HG02588 (cell line): ENCODE data around the gene EDEM3.
A peak's percentile ranks its signal among the peaks of the same experiment; 100 is the strongest.
"Not testable (repeated sequence)": the region's sequence is repeated elsewhere in the genome, so short reads cannot be mapped to it uniquely, and the experiment has no call there.

Experiments
- ATAC-seq: cut with Tn5 transposase; IDR thresholded peaks from one replicate; pipeline ENCODE4 v1.9.1; 2021; ENCODE audit warnings: mild to moderate bottlenecking, moderate library complexity; ENCODE audit not compliant: unreplicated experiment

Gene EDEM3

DNA sequence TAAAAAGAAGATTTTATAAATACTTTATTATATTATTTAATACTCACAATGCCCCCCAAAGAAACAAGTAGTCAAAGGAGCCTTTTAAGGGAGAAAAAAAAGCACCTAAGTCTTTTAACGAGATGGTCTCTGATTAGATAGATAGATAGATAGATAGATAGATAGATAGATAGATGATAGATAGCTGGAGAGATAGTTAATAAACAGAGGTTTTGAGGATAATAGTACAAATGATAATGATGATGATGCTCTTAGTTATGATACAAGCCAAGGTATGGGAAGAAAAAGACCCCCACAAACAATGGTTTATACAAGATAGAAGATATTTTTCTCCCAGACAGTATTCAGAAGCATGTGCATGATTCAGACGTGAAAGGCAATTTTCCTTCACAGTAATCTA is 14.6 kb upstream of the EDEM3 start:
- no peak for ATAC-seq

DNA sequence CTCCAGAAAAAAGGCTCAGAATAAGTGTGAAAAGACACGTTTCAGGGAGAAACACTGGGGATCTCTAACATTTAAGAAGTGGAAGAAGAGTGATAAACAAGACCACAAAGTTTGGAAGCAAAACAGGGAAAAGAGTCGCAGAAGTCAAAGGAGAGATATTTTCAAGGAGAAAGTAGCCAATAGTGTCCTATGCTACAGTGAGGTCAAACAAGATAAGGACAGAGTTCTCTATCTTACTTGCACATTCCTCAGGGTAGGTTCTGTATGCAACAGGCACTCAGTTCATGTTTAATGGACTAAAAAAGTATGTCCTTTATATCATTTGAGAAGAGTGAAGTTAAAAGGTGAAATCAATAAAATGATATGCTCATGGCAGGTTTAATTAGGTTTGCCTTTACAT is 13.8 kb upstream of the EDEM3 start:
- no peak for ATAC-seq

DNA sequence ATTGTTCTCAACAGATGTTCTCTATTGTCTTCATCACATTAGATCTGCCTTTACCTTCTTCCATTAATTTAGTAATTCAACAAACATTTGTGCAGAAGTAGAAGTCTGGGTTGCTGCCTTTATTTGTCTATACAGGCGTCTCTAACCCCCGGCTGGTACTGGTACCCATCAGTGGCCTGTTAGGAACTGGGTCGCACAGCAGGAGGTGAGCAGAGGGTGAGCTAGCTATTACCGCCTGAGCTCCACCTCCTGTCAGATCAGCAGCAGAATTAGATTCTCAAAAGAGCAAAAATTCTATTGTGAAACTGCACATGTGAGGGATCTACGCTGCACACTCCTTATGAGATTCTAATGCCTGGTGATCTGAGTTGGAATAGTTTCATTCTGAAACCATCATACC is 12.9 kb upstream of the EDEM3 start:
- no peak for ATAC-seq

DNA sequence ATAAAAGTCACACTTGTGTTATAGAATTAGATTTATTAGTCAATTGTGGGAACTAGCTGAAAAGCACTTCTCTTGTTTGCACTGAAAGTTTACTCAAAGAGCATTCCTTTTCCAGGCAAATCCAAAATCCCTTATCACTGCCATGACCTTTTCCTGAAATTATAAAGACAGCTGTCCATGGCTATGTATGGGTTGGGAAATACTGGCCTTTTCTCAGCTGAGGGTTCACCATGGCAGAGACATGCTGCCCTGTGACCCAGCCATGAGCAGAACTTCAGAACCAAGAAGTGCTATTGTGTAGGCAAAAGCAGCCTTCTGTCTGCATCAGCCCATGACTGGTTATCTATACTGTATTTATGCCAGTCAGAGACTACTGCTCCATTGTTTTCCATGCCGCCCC is 9.8 kb upstream of the EDEM3 start:
- no peak for ATAC-seq

DNA sequence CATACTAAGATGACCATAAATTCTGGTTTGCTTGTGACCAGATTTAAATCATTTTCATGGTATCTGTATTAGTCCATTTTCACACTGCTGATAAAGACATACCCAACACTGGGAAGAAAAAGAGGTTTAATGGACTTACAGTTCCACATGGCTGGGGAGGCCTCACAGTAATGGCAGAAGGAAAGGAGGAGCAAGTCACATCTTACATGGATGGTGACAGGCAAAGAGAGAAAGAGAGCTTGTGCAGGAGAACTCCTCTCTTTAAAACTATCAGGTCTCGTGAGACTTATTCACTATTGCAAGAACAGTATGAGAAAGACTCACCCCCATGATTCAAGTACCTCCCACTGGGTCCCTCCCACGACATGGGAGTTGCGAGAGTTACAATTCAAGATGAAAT is 8.9 kb upstream of the EDEM3 start:
- ATAC-seq: not testable (repeated sequence)

DNA sequence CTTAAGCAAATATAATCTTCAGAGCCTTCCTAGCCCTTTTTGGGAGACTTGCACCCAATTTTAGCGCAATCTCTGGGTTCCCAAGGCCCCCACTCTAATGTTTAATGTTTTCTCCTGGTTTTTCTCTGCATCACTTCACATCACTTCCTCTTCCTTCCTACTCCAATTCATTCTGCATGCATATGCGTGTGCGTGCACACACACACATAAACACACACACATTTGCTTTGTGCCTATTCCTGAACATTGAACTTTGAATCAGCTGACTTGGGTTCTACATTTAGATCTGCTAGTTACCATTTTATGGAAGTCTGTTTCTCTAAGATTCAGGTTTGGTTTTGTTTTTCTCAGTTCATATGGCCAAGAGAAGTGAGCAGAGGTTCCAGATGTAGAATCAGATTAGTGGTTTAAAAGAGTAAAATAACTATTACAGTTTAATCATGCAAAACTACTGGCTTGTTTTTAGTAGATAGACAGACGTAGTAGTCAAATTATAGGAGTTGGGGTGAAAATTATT is 7.4 kb upstream of the EDEM3 start:
- ATAC-seq: no peak

DNA sequence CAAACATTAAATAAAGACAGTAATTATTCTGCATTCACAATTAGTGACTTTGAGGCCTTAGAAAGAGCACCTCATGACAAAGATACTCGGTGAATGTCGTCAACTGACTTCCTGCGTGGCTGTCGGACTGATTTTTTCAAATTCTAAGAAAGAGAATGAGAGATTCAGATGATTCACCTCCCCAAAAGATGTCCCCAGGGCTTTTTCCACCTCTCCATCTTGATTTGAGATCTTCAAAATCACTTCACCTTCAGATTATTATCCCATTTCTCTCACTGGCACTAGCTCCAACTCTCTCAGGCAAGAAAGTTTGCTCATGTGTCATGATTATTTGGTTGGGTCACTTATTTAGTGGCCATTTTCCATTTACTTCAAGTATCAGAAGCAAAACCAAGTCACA is 5.0 kb upstream of the EDEM3 start:
- ATAC-seq: no peak

DNA sequence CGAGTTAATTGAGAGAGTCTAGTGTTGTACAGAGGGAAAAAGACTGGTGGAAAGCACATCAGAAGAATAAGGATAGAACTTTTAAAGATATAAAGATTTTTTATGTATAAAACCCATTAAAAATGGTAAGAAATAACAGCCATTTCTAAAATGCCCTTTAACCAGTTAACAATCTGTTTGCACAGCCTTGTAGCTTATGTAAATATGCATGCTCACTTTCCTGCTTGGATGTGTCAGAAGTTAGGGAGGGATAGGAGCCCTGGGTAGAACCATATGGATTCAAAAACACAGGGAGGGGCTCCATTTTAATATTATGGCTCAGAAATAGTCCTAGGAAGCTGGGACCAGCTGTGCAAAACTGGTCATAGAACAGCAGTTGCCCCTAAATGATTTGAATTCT is 4.5 kb upstream of the EDEM3 start:
- ATAC-seq: no peak

DNA sequence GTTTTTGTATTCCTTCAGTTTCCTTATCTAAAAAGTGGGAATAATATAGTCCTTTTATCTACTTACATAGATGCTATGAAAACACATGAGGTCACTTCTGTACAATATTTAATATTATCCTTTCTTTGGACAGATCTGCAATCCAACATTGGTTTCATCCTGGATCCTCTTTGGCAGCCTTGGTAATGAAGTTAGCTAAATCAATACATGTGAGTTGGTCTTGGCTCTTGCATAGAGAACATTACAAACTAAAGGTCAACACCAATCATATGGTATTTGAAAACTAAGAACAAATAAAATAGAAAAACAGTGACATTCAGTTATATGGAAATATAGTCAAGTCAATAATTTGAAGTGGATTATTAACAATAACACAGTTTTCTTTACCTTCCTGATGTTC is 3.2 kb upstream of the EDEM3 start:
- ATAC-seq: no peak

DNA sequence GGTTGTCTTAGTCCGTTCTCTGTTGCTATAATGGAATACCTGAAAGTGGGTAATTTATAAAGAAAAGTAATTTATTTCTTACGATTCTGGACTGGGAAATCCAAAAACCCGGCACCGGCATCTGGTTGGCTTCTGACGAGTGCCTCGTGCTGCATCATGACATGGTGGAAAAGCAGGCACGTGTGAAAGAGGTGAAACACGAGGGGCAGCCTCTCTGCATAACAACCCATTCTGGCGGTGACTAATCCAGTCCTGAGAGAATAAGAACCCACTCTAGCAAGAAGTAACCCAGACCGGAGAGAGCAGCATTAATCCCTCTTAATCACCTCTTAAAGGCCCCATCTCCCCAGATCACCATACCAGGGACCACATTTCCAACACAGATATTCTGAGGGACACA is 2.7 kb upstream of the EDEM3 start:
- no peak for ATAC-seq

DNA sequence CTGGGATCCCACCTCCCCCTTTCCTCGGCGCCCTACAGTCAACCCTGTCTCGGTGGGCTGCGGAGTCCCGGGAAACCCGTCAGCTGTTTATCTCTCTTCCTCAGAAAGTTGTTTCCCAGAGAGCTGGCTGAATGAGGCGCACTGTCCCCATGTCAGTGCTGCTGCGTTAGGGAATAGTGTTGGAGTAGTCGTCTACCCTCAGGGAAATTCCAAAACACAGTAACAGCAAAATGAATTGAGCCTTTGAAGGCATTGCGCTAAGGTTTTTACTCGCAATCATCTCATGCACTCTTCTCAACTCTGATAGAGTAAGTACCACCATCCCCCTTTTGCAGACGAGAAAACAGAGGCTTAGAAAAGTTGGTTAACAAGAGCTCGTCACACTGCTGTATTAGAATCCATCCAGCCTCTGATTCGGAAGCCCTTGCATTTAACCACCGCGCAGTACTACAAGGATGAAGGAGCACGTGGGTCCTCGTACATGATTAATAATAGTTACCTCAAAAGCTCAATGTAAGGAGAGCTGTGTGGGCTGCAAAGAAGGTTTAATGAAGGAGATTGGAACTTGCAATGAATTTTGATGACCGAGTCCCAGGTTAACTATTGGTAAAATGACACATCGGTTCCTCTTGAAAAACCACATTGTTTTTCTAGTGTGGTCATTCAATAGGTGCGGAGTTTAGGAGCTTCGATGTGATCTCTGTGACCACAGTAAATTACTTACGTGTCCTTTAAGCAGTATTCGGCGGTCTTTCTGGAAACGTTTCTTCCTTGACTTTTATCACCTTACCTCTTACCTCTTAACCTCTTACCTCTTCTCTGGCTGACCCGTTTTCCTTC is 788 bp upstream of the EDEM3 start:
- peak; percentile 1 for ATAC-seq

DNA sequence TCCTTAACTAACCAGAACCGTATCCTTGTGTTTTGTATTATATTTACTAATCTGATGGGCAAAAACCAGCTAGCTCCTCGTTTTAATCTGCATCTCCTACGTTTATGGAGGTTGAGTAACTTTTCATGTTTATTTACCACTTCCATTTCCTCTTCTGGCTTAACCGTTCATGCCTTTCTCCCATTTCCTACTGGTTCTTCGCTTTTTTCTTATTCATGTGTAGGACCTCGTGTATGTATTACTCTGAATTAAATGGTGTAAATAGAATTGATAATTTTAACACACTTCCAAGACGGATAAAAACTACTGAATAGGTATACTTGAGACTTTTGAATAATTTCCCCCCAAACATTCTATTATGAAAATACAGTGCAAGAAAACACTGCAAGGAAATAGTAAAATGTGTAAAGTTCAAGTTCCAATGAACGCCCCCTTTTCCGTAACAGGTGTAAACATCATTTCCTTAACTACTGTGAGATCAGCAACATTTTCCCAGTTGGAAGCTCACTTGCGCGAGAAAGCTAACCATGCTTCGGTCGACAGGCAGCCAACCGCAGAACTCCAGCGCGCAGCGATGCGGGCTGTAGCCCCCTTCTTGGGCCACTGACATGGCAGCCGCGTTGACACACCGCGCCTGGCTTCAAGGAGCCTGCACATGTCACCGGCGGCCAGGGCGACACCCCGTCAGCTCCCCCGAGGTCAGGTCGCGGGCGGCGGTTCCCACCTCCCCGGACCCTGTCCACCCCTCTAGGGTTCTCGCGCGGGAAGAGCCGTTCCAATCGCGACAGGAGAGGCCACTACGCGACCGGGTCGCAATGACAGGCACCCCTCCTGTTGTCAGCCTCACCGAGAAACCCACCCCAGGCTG is 816 bp downstream of the EDEM3 start:
- peak; percentile 9 for ATAC-seq

DNA sequence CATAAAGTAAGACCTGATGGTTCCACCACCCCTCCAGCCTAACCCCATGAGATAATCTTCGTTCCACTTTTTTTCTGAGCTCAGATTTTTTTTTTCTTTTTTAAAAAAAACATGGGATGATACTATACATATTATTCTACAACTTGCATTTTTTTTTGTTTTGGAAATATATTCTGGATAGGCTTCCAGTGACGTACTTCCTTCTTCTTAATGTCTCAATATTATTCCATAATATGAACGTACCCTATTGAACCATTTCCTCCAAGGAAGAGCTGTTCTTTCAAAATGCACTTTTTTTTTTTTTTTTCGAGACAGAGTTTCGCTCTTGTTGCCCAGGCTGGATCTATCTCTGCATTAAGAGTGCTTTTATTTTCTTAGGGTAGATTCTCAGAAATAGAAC is 1.5 kb downstream of the EDEM3 start:
- ATAC-seq: no peak

DNA sequence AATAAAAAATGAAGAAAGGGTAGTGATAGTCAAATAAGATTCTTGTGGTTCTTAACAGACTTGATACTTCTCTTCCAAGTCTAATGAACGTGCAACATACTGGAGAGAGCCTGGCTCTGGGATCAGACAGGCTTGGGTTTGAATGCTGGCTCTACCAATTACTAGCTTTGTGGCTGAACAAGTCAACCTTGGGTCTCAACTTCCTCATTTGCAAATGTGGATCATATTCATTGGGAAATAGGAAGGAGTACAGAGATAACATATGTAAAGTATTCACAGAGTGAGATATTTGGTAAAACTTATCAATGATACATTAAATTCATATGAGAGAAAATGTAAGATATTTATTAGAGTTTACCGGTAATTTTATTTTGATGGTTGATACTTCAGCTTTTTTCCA is 2.0 kb downstream of the EDEM3 start:
- no peak for ATAC-seq

DNA sequence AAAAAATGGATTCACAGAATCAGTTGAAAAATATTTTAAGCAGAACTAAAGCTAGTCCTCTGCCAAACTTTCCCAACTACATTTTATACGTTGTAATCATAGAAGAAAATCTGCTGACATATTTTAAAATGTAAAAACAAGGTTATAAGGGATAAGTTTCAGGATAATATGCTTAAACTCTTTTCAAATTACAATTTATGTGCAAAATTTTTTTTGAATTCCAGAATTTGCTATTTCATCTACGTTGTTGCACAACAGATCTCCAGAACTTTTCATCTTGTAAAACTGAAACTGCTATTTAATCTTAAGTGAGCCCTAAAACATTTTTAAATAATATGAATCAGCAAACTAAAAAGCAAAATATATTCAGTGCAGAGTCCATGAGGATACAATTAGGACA is 5.9 kb downstream of the EDEM3 start:
- ATAC-seq: no peak

DNA sequence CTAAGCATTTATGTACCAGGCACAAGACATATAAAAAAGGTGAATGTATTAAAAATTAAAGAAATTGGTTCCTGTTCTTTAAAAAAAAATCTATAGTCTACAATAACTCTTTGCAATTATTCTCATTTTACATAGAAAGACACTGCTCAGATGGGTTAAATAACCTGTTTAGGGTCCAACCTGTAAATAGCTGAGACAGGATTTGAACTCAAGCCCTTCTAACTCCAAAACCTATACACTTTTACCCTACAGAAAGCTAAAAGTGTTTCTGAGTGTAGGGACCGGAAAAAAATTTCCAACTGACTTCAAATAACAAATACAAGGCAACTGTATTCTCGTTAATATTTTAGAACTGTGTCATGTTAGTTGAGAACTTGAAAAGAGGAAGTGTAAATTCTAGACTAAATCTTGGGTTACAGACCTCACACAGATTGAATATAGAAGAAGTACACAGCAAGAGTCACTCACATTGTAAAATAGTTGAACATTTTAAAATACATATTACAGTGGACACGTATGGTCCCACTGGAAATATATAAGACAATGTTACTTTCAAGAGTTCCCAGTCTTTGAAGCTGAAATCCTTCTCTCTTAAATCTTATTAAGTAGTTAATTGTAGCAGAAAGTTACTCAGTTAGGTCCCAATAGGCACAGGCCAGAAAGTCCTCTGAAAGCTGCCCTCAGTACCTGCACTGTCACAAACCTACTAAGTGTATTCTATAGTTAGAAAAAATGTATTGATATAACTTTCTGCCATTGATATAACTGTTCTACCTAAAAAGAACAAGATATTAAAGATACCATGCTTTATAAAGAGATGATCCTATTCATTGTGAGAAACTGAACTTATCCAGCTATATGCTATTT is 7.3 kb downstream of the EDEM3 start:
- peak; percentile 81 for ATAC-seq

DNA sequence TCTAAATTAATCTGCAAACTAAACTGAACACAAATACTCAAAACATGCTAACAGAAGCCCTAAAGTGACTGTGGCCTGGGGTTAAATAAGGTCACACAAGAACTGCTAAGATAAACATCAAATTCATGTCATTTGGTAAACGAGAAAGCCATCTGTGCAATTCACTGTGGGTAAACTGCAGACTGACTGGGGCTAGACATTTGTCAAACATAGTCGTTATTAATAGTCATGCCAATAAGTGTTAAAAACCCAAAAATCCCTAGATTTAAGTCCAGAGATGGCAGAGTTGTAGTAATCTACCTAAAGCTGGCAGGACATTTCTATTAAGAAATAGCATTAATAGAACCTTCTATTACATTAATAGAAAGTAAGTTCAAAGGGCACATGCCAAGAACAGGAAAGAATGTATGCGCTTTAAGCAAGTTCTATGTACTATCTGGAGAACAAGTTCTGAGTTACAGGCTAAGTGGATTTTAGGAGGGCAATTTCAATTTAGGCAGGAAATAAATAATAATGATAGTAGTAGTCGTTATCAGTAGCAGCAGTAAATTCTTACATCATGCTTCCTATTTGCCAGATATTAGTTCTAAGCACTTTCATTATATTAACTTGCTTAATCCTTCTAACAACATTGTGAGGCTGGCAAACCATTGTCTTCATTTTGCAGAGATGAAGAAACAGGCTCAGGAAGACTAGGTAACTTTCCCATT is 8.6 kb downstream of the EDEM3 start:
- ATAC-seq: no peak

DNA sequence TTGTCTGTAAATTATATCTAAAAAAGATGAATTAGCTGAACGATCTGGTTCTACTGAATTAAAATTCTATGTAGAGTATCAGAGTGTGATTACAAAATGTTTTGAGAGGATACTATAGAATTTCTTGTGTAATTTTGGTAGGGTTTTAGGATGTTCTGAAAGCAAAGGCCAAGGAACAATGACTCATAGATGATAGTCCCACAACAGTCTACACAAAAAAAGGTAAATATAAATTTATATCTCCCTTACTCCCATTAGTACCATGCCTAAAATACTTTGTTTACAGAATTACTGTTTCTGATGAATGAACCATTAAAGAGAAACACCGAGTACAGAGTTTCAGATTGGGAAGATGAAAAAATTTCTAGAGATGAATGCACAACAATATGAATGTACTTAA is 9.5 kb downstream of the EDEM3 start:
- no peak for ATAC-seq

DNA sequence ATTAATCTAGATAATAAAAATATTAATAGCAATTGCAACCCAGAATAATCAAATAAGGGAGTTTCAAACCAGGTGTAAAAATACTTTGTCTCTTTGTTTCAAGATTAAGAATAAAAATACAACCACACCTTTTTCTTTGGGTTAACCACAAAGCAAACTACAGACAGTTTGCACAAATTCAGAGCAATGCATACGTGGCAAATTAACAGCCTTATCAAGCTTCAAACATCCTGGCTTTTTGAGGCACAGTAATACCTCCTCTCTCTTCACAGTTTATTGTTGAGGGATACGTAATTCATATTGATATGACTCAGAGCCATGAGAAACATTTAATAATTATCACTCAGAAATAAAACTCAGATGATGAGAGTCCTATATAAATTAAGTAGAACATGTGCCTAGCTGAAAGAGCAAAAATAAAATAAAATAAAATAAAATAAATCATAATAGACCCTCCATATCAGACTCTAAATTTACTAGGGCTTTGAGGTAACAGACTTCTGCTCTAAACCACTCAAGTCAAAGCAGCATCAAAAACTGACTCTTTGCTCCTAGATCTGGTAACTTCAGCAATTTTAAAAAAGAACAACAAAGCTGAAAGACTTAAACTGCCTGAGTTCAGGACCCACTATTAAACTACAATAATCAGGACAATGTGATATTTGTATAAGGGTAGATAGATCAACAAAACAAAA is 11.4 kb downstream of the EDEM3 start:
- ATAC-seq: peak; percentile 41

DNA sequence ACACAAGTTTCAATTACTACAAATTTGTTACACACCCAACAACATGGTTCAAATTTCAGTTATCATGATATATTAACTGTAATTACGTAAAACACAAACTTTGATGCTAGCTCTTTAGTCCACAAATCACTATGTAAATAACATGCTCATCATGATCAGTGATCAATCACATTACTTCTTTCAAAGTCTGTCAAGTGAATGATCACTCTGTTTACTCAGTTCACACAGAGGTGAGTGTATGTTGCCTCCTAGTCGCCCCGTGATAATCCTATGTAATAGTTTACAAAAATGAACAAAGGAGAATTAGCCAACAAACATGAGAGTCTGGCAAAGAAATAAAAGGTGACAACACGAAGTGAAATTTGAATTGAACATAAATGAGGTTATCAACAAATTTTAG is 14.3 kb downstream of the EDEM3 start:
- no peak for ATAC-seq
